HL-60 (cell line): Measurements from ENCODE around the gene PIK3R1.

Experiments used
- DNase-seq, 2 experiments: peaks; one replicate each; pipeline ENCODE4 v3.0.0-alpha.2; 2010 to 2020; ENCODE audit warnings: low read depth in 1 of 2, low spot score in 1 of 2
- H3K27ac ChIP-seq: fragments of 250-450 bp; sonication (Bioruptor Pico); replicated peaks from 2 replicates; pipeline ENCODE4 v1.5.1; 2020; ENCODE audit warnings: mild to moderate bottlenecking, moderate library complexity
- H3K27me3 ChIP-seq: fragments of 250-450 bp; sonication (Bioruptor Pico); 2 replicates; pipeline ENCODE4 v1.5.1; 2021; ENCODE audit warnings: mild to moderate bottlenecking, moderate library complexity; ENCODE audit not compliant: insufficient read depth, poor library complexity, severe bottlenecking
- H3K4me3 ChIP-seq: replicated peaks from 2 replicates; pipeline ENCODE4 v1.5.1; 2011; ENCODE audit warnings: mild to moderate bottlenecking, control low read depth, low read length; ENCODE audit not compliant: insufficient read depth
- CTCF ChIP-seq: IDR thresholded peaks from one replicate; pipeline ENCODE4 v1.5.1; 2011; ENCODE audit warnings: low read length, control low read depth, inconsistent platforms; ENCODE audit not compliant: insufficient read depth
- GABPA ChIP-seq: IDR thresholded peaks from 2 replicates; pipeline ENCODE4 v1.6.1; 2012; ENCODE audit warnings: low read depth
- POLR2AphosphoS5 ChIP-seq: IDR thresholded peaks from 2 replicates; pipeline ENCODE4 v1.6.1; 2012; ENCODE audit warnings: low read depth
- REST ChIP-seq: IDR thresholded peaks from 2 replicates; pipeline ENCODE4 v1.6.1; 2012; ENCODE audit warnings: low read depth; ENCODE audit not compliant: insufficient replicate concordance
- SPI1 ChIP-seq: IDR thresholded peaks from 2 replicates; pipeline ENCODE4 v1.6.1; 2012; ENCODE audit warnings: low read depth, mild to moderate bottlenecking, borderline replicate concordance

The PIK3R1 gene

GRCh38 chr5:68290260-68290674 is 74.7 kb downstream of the PIK3R1 start:
- TF ChIP-seq SPI1 (no peak), REST (no peak), GABPA (no peak), CTCF (no peak), POLR2AphosphoS5 (no peak)
- Histone ChIP-seq H3K4me3 (no peak overlapping the region), H3K27me3 (no peaks in the 10 kb centered on the region), H3K27ac (no peak overlapping the region)
- DNase-seq: no peak

GRCh38 chr5:68290847-68291246 is 75.3 kb downstream of the PIK3R1 start:
- Histone ChIP-seq H3K27me3 (no peaks in the 10 kb centered on the region), H3K27ac (no peak overlapping the region), H3K4me3 (no peak overlapping the region)
- no peak for DNase-seq
- TF ChIP-seq SPI1 (no peak), POLR2AphosphoS5 (no peak), CTCF (no peak), GABPA (no peak), REST (no peak)

- TF ChIP-seq GABPA (no peak), REST (no peak), SPI1 (no peak), POLR2AphosphoS5 (no peak), CTCF (no peak)
- Histone ChIP-seq H3K27me3 (no peaks in the 10 kb centered on the region), H3K27ac (no peak overlapping the region), H3K4me3 (no peak overlapping the region)
- DNase-seq: no peak
Measured at GRCh38 chr5:68292316-68292715, 76.8 kb downstream of the PIK3R1 start.
